Skin of body (tissue), 2 donors: ENCODE measurements around the gene TRIM29. TPM values are rescaled to one million over a fixed set of nuclear protein-coding genes. Genes with fewer than 3 reads are reported as not detected.
A peak's percentile ranks its signal among the peaks of the same experiment; 100 is the strongest.

ENCODE experiments used
- DNase-seq: peaks from one replicate; lab custom pipeline; 2025; lab: John Stamatoyannopoulos, UW
- total RNA-seq: library from RNA; depleted of rRNA; stranded (reverse); fragments of >200 nt; gene quantifications from one replicate; pipeline ENCODE4 v1.2.3, GENCODE V29; 2014

TRIM29 gene
- total RNA-seq, 1 donor from 2014 or later: 206 TPM

DNA sequence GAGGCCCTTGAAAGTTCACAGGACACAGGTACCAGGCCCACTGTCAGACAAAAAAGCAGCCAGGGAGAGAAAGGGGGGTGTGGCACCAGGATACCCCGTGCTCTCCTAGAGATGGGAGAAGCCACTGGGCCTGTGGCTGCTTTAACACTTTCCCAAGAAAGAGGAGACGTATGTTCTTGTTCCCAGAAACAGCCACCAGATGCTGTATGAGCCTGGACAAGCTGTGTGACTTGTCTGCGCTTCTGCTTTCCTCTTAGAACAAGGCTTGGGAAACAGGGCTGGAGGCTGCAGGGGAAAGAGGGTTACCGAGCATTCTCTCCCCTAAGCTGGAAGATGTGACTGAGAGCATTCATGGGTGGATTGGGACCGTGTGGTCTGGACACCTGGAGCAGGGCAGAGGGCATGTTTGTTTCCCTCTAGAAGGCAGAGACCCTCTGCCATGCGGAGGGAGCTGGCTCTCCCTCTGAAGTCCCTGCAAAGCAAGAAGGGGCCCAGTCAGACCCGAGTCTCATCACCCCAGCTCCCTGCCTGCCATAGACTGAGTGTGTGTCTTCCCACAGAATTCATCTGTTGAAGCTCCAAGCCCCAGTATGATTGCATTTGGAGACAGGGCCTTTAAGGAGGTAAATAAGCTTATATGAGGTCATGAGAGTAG is 74.1 kb downstream of the TRIM29 start:
- DNase-seq: no peak

DNA sequence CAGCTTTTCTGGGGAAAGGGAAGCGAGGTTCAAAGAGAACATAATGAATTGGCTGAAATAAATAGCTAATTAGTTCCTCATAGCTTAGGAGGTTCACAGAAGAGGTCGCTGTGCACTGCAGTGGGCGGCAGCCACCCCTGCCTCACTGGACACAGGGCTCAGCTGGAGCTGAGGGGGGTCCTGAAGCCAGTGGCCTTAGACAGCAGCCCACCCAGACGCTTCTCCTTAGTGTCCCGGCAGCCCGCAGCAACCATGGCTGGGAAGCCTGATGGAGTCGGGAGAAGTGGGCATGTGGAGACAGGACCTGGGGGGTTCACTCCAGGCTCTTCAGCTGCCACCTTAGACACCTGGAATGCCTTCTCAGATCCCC is 75.4 kb downstream of the TRIM29 start:
- DNase-seq: no peak

DNA sequence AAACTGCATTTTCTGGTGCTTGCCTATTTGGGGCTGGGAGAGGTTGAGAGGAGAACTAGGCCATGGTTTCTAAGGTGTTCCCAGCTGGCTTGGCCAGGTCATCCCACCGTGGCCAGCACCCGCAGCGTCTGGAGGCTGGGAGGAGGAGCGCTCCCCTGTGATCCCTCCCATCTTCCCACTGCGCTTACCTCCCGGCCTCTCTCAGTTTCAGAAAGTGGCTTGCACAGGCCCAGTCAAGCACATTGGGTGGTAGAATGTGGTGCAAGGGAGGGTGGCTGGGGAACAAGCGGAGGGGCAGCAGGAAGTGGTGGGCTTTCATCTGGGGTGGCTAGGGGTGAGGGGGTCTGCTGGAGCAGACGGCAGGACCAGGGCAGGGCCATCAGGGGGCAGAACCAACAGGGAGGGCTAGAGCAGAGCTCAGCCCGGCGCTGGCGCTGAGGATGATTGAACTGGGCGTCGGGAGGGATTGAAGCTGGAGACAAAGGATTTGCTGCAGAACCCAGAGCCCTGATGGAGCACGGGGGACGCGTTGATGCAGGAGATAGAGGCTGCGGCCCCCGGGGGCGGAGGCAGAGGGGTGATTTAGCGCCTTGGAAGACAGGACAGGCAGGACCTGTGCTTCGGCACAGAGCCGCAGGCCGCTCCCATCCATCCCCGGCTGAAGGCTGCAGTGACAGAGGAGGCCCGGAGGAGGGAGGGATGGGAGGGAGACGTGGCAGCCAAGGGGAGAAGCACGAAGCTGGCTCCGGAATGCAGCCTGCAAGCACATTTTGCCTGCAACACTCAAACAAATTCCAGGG is 76.0 kb downstream of the TRIM29 start:
- DNase-seq: peak; percentile 88

Other genes starting within 250 kb of the TRIM29 start
- 19.0 TPM for gene OAF, start 72.9 kb upstream of the TRIM29 start, total RNA-seq
- gene POU2F3, start 102.0 kb upstream of the TRIM29 start, total RNA-seq: 18.7 TPM
- 6.7 TPM for gene TLCD5, start 187.2 kb upstream of the TRIM29 start, total RNA-seq
- gene ARHGEF12, start 198.3 kb upstream of the TRIM29 start, total RNA-seq: 129 TPM